RWPE2 (cell line): Measurements from ENCODE around the gene UBA1.
A peak's percentile ranks its signal among the peaks of the same experiment; 100 is the strongest.

Source experiments
- ATAC-seq: fragments of 200-7000 bp; cut with Tn5 transposase; 3 replicates; pipeline ENCODE4 v1.9.1; 2021; ENCODE audit warnings: low read depth
- DNase-seq: peaks from one replicate; pipeline ENCODE4 v3.0.0-alpha.2; 2020; ENCODE audit warnings: low spot score
- H3K27ac ChIP-seq: fragments of 450-650 bp; 2 replicates; pipeline ENCODE4 v1.5.1; 2017; ENCODE audit warnings: mild to moderate bottlenecking; ENCODE audit not compliant: poor library complexity, severe bottlenecking
- H3K27me3 ChIP-seq: fragments of 250-450 bp; sonication (Bioruptor Pico); 2 replicates; pipeline ENCODE4 v1.5.1; 2021; ENCODE audit warnings: mild to moderate bottlenecking, moderate library complexity; ENCODE audit not compliant: insufficient read depth, poor library complexity, severe bottlenecking
- H3K36me3 ChIP-seq: fragments of 250-450 bp; sonication (Bioruptor Pico); 2 replicates; pipeline ENCODE4 v1.5.1; 2020; ENCODE audit warnings: low read depth, mild to moderate bottlenecking, moderate library complexity
- H3K4me1 ChIP-seq: fragments of 250-450 bp; sonication (Bioruptor Pico); 2 replicates; pipeline ENCODE4 v1.5.1; 2021; ENCODE audit warnings: mild to moderate bottlenecking, moderate library complexity; ENCODE audit not compliant: insufficient read depth, poor library complexity, severe bottlenecking
- H3K4me3 ChIP-seq: fragments of 250-450 bp; sonication (Bioruptor Pico); 2 replicates; pipeline ENCODE4 v1.5.1; 2021; ENCODE audit warnings: mild to moderate bottlenecking, moderate library complexity; ENCODE audit not compliant: severe bottlenecking
- H3K9me3 ChIP-seq: fragments of 250-450 bp; sonication (Bioruptor Pico); 2 replicates; pipeline ENCODE4 v1.5.1; 2021; ENCODE audit warnings: mild to moderate bottlenecking, moderate library complexity; ENCODE audit not compliant: severe bottlenecking
- CTCF ChIP-seq: fragments of 450-650 bp; IDR thresholded peaks from one replicate; pipeline ENCODE4 v1.5.1; 2017; ENCODE audit warnings: mild to moderate bottlenecking, moderate library complexity; ENCODE audit not compliant: poor library complexity, severe bottlenecking

Gene UBA1

GRCh38 chrX:47217852-47218279, 24.2 kb downstream of the UBA1 start:
- Histone ChIP-seq H3K4me3 (peak overlapping the region; percentile 91), H3K9me3 (no peaks in the 10 kb centered on the region), H3K4me1 (peaks cover 11% of the 10 kb centered on the region), H3K36me3 (peaks cover 24% of the 10 kb centered on the region), H3K27ac (peak overlapping the region; percentile 87), H3K27me3 (no peaks in the 10 kb centered on the region)
- no peak for TF ChIP-seq CTCF
- ATAC-seq (peak; percentile 83), DNase-seq (peak; percentile 94)

- TF ChIP-seq CTCF, result no peak
- Histone ChIP-seq H3K36me3 (peaks cover 24% of the 10 kb centered on the region), H3K27me3 (no peaks in the 10 kb centered on the region), H3K27ac (peak within 1 kb of the TSS; percentile 87), H3K4me3 (peak within 1 kb of the TSS; percentile 91), H3K9me3 (no peaks in the 10 kb centered on the region), H3K4me1 (peaks cover 11% of the 10 kb centered on the region)
- DNase-seq, result no peak
- peak; percentile 11; the same call in 1 of the 3 replicates for ATAC-seq
These were observed 24.8 kb downstream of the UBA1 start, which contains the start of gene CDK16 for GRCh38 chrX:47218280-47218919. Gene CDK16 (plus strand): TSS chrX:47218681. CDS start chrX:47223558, 4,877 bp downstream.

- H3K27me3 ChIP-seq, result no peaks in the 10 kb centered on the region
- H3K4me3 ChIP-seq, result peak overlapping the region; percentile 91
- peak overlapping the region; percentile 87 for H3K27ac ChIP-seq
- TF ChIP-seq CTCF, result no peak
- ATAC-seq (no peak), DNase-seq (no peak)
- no peaks in the 10 kb centered on the region for H3K9me3 ChIP-seq
- H3K4me1 ChIP-seq, result peaks cover 11% of the 10 kb centered on the region
- H3K36me3 ChIP-seq, result peaks cover 26% of the 10 kb centered on the region
These were observed 25.5 kb downstream of the UBA1 start for GRCh38 chrX:47218920-47219815.

GRCh38 chrX:47221756-47222155, 28.1 kb downstream of the UBA1 start:
- Histone ChIP-seq H3K27me3 (no peaks in the 10 kb centered on the region), H3K4me1 (peaks cover 6% of the 10 kb centered on the region), H3K27ac (no peak overlapping the region), H3K4me3 (no peak overlapping the region), H3K9me3 (no peaks in the 10 kb centered on the region), H3K36me3 (peaks cover 43% of the 10 kb centered on the region)
- DNase-seq (no peak), ATAC-seq (no peak)
- no peak for TF ChIP-seq CTCF
